ENCODE measurements around the gene RACGAP1.

DNA sequence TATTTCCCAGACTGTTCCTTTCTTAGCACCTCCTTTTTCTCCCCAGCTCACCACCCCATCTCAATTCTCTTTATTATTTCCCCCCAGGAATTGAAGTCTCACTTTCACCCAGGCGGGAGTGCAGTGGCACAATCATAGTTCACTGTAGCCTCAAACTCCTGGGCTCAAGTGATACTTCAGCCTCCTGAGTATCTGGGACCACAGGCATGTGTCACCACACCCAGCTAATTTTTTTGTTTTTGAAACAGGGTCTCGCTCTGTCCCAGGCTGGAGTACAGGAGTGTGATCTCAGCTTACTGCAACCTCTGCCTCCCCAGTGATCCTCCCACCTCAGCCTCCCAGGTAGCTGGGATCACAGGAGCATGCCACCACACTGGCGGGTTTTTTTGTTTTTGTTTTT lies 11.0 kb downstream of the RACGAP1 start:
- TF ChIP-seq POLR2AphosphoS5 (IDR thresholded peaks at IDR 0.05) = no peak
- TF ChIP-seq CTCF (IDR thresholded peaks at IDR 0.05) = no peak
- no peak for TF ChIP-seq POLR2A (IDR thresholded peaks at IDR 0.05)
